GM18867 (cell line): ENCODE measurements around the gene RELCH.
"Not testable (repeated sequence)": the region's sequence is repeated elsewhere in the genome, so short reads cannot be mapped to it uniquely, and the experiment has no call there.

ENCODE experiments used
- ATAC-seq: cut with Tn5 transposase; IDR thresholded peaks from one replicate; pipeline ENCODE4 v1.9.1; 2021; ENCODE audit warnings: mild to moderate bottlenecking, moderate library complexity; ENCODE audit not compliant: unreplicated experiment

Gene RELCH

GRCh38 chr18:62186774-62187542 lies at the start of gene RELCH, which contains the start of gene PIGN:
Gene RELCH, plus strand, starts transcription at chr18:62187255. Its CDS starts 251 bp downstream, at chr18:62187506.
Gene PIGN, minus strand, starts transcription at chr18:62187056. Its CDS starts 25,703 bp downstream, at chr18:62161353.
- peak; percentile 94 for ATAC-seq

- ATAC-seq = no peak
Measured at GRCh38 chr18:62138461-62139235, 48.4 kb upstream of the RELCH start.

- no peak for ATAC-seq
Measured at GRCh38 chr18:62140259-62140658, 46.8 kb upstream of the RELCH start.

GRCh38 chr18:62144338-62144737 lies 42.7 kb upstream of the RELCH start:
- ATAC-seq = no peak

- ATAC-seq = no peak
Measured at GRCh38 chr18:62151068-62151771, 35.8 kb upstream of the RELCH start.

GRCh38 chr18:62152844-62153243 lies 34.2 kb upstream of the RELCH start:
- ATAC-seq = no peak

GRCh38 chr18:62157843-62158242 lies 29.2 kb upstream of the RELCH start:
- ATAC-seq = no peak

GRCh38 chr18:62164310-62164709 lies 22.7 kb upstream of the RELCH start:
- ATAC-seq = no peak

GRCh38 chr18:62164855-62165487 lies 22.1 kb upstream of the RELCH start:
- ATAC-seq = no peak

- ATAC-seq = no peak
Measured at GRCh38 chr18:62165583-62165982, 21.5 kb upstream of the RELCH start.

- ATAC-seq = not testable (repeated sequence)
Measured at GRCh38 chr18:62166524-62166923, 20.5 kb upstream of the RELCH start.

GRCh38 chr18:62170857-62171256 lies 16.2 kb upstream of the RELCH start:
- ATAC-seq = no peak

- ATAC-seq = no peak
Measured at GRCh38 chr18:62172298-62172697, 14.8 kb upstream of the RELCH start.

- ATAC-seq = no peak
Measured at GRCh38 chr18:62175521-62175920, 11.5 kb upstream of the RELCH start.

GRCh38 chr18:62177271-62177670 lies 9.8 kb upstream of the RELCH start:
- no peak for ATAC-seq

GRCh38 chr18:62179213-62179612 lies 7.8 kb upstream of the RELCH start:
- ATAC-seq = no peak

GRCh38 chr18:62182220-62182619 lies 4.8 kb upstream of the RELCH start:
- no peak for ATAC-seq

- ATAC-seq = no peak
Measured at GRCh38 chr18:62183578-62184195, 3.4 kb upstream of the RELCH start.

- peak; percentile 1 for ATAC-seq
Measured at GRCh38 chr18:62186499-62186773, 619 bp upstream of the RELCH start.

- peak; percentile 1 for ATAC-seq
Measured at GRCh38 chr18:62187543-62188510, 772 bp downstream of the RELCH start.
